HepG2 (cell line): ENCODE results near the gene LRRC3B. TPM values are rescaled to one million over a fixed set of nuclear protein-coding genes. Genes with fewer than 3 reads are reported as not detected.

Source experiments
- ATAC-seq: fragments of 200-7000 bp; cut with Tn5 transposase; 3 replicates; pipeline ENCODE4 v1.9.1; 2020; ENCODE audit warnings: mild to moderate bottlenecking, moderate library complexity
- BruUV-seq: library from RNA; stranded (reverse); fragments of 400-500 nt; replicated peaks from 2 replicates; lab custom pipeline; 2021; lab: Mats Ljungman, UMichigan
- CTCF ChIA-PET: fragments of 300-600 bp; formaldehyde crosslinking; extraction: SDS; loops from one replicate; lab custom pipeline; 2021; ENCODE audit warnings: low total read pairs, inconsistent platforms, low intra/inter-chr PET ratio; lab: Yijun Ruan, JAX
- POLR2A ChIA-PET: fragments of 350-600 bp; sonication (Branson Sonifier 250); formaldehyde crosslinking; loops from one replicate; lab custom pipeline; 2020; ENCODE audit warnings: antibody characterized with exemption, inconsistent platforms; lab: Yijun Ruan, JAX
- DNase-seq: peaks from one replicate; pipeline ENCODE4 v3.0.0-alpha.2; 2015; ENCODE audit warnings: low spot score
- FAIRE-seq: peaks from 3 replicates; lab custom pipeline; 2011; peaks lifted over from hg19 to GRCh38; lab: Jason Lieb, UNC
- H2AFZ ChIP-seq: one replicate; pipeline ENCODE4 v1.6.1; 2011; ENCODE audit warnings: low read length, inconsistent platforms
- H3K27ac ChIP-seq: fragments of 300-600 bp; 3 replicates; pipeline ENCODE4 v1.8.0; 2011; ENCODE audit warnings: mixed run types, mild to moderate bottlenecking, mixed read lengths, low read length, inconsistent platforms; ENCODE audit not compliant: insufficient read depth; ENCODE audit errors: extremely low read length
- H3K27me3 ChIP-seq, 2 experiments: fragments of 200-600 bp in 1 of 2; 2 replicates in 1 of 2; 3 replicates in 1 of 2; pipeline versions ENCODE4 v1.6.0 to v1.8.0; 2011; ENCODE audit warnings: low read length in 2 of 2, mild to moderate bottlenecking in 2 of 2, moderate library complexity in 2 of 2, inconsistent platforms in 1 of 2; ENCODE audit not compliant: insufficient read depth in 2 of 2, control insufficient read depth in 1 of 2
- H3K36me3 ChIP-seq, 2 experiments: fragments of 200-600 bp in 1 of 2; replicated peaks in 1 of 2; 2 replicates in 1 of 2; 3 replicates in 1 of 2; pipeline versions ENCODE4 v1.5.1 to v1.8.0; 2011; ENCODE audit warnings: low read length in 2 of 2, inconsistent platforms in 1 of 2; ENCODE audit not compliant: insufficient read depth in 2 of 2, control insufficient read depth in 1 of 2
- H3K4me1 ChIP-seq: 2 replicates; pipeline ENCODE4 v1.5.1; 2012; ENCODE audit warnings: low read length, inconsistent platforms; ENCODE audit not compliant: insufficient read depth
- H3K4me2 ChIP-seq: 2 replicates; pipeline ENCODE4 v1.6.0; 2011; ENCODE audit warnings: low read depth, low read length, inconsistent platforms
- H3K4me3 ChIP-seq, 3 experiments: fragments of 200-600 bp in 1 of 3; sonication (generic), shearing (Covaris generic) in 1 of 3; replicated peaks in 1 of 3; 2 replicates each; pipeline ENCODE4 v1.5.1; 2011 to 2016; ENCODE audit warnings: low read length in 3 of 3, inconsistent platforms in 2 of 3, low read depth in 2 of 3, mild to moderate bottlenecking in 2 of 3, control low read depth in 1 of 3, mixed read lengths in 1 of 3; ENCODE audit not compliant: insufficient read depth in 1 of 3
- H3K79me2 ChIP-seq: one replicate; pipeline ENCODE4 v1.6.1; 2011; ENCODE audit warnings: low read length, inconsistent platforms; ENCODE audit not compliant: insufficient read depth
- H3K9ac ChIP-seq: 2 replicates; pipeline ENCODE4 v1.6.0; 2011; ENCODE audit warnings: mild to moderate bottlenecking, low read depth, low read length, inconsistent platforms; ENCODE audit not compliant: insufficient read depth
- H3K9me3 ChIP-seq: 2 replicates; pipeline ENCODE4 v1.5.1; 2012; ENCODE audit warnings: mild to moderate bottlenecking, low read length
- H4K20me1 ChIP-seq: 2 replicates; pipeline ENCODE4 v1.6.0; 2011; ENCODE audit warnings: inconsistent platforms, mild to moderate bottlenecking, low read length, moderate library complexity; ENCODE audit not compliant: insufficient read depth
- SOX6 ChIP-seq, 2 experiments: fragments of 450-650 bp in 1 of 2; sonication (generic) in 1 of 2; formaldehyde crosslinking in 1 of 2; IDR thresholded peaks; 2 replicates each; pipeline versions ENCODE4 v1.4.0 to v1.6.1; 2017 to 2020; ENCODE audit warnings: antibody characterized with exemption in 1 of 2, mild to moderate bottlenecking in 1 of 2, missing genetic modification reagents in 1 of 2
- U2AF2 ChIP-seq: fragments of 200-400 bp; formaldehyde crosslinking; IDR thresholded peaks from 2 replicates; pipeline ENCODE4 v1.6.1; 2017; ENCODE audit warnings: low read depth, mild to moderate bottlenecking, low read length
- ZNF337 ChIP-seq: sonication (generic); formaldehyde crosslinking; IDR thresholded peaks from 2 replicates; pipeline ENCODE4 v1.5.1; 2020; ENCODE audit warnings: missing genetic modification reagents, low read depth, mild to moderate bottlenecking, borderline replicate concordance
- ZNF34 ChIP-seq: sonication (generic); formaldehyde crosslinking; IDR thresholded peaks from 2 replicates; pipeline ENCODE4 v1.4.0; 2020; ENCODE audit warnings: mild to moderate bottlenecking, missing genetic modification reagents, borderline replicate concordance
- ZNF607 ChIP-seq: sonication (generic); formaldehyde crosslinking; IDR thresholded peaks from 2 replicates; pipeline ENCODE4 v1.5.1; 2020; ENCODE audit warnings: missing genetic modification reagents, mild to moderate bottlenecking, borderline replicate concordance
- ZNF709 ChIP-seq: sonication (generic); formaldehyde crosslinking; IDR thresholded peaks from 2 replicates; pipeline ENCODE4 v1.5.0; 2020; ENCODE audit warnings: mild to moderate bottlenecking, missing genetic modification reagents
- ZNF775 ChIP-seq: sonication (generic); formaldehyde crosslinking; IDR thresholded peaks from 2 replicates; pipeline ENCODE4 v1.4.0; 2020; ENCODE audit warnings: missing genetic modification reagents, mild to moderate bottlenecking, moderate library complexity, borderline replicate concordance
- in situ Hi-C: cut with HindIII; loops from 2 replicates; pipeline ENCODE4 v1.10.0; 2017; ENCODE audit warnings: low pct_unique_long_range_greater_than_20kb; ENCODE audit not compliant: extremely low pct_ligation_motif_present
- intact Hi-C: fragments of 100-400 bp; cut with micrococcal nuclease; formaldehyde crosslinking; loops from one replicate; pipeline ENCODE4 v1.10.0; 2022; ENCODE audit not compliant: unreplicated experiment
- polyA plus RNA-seq, 8 experiments: library from polyadenylated mRNA; depleted of rRNA in 3 of 8; stranded (reverse) in 7 of 8; unstranded in 1 of 8; fragments of >200 nt; fragmentation: Illumina TruSeq in 4 of 8; extraction: Trizol in 4 of 8; gene quantifications; 2 replicates each; pipeline versions ENCODE4 v1.2.1 to v1.2.3, GENCODE V29; 2011 to 2016; ENCODE audit warnings: low read depth in 4 of 8, missing spikeins in 1 of 8, mixed read lengths in 1 of 8; ENCODE audit not compliant: insufficient read depth in 1 of 8
- total RNA-seq, 5 experiments: library from RNA; depleted of rRNA; stranded (reverse); fragments of >200 nt; fragmentation: Illumina TruSeq; extraction: Trizol; gene quantifications; 2 replicates each; pipeline ENCODE4 v1.2.3, GENCODE V29; 2016; ENCODE audit warnings: low read depth in 1 of 5
- TF ChIP-seq, protein P1 (sequence below): fragments of 450-650 bp; IDR thresholded peaks from 2 replicates; pipeline ENCODE4 v1.6.1; 2017; ENCODE audit warnings: mild to moderate bottlenecking
- TF ChIP-seq, protein P2 (sequence below): sonication (generic); formaldehyde crosslinking; IDR thresholded peaks from 2 replicates; pipeline ENCODE4; 2020; ENCODE audit warnings: missing genetic modification reagents, mild to moderate bottlenecking, borderline replicate concordance

LRRC3B gene
- total and polyA plus RNA-seq, 2 of the 13 experiments (the other 11 are each of a cell fraction or from before 2014, with no cell fraction given), result not detected

DNA sequence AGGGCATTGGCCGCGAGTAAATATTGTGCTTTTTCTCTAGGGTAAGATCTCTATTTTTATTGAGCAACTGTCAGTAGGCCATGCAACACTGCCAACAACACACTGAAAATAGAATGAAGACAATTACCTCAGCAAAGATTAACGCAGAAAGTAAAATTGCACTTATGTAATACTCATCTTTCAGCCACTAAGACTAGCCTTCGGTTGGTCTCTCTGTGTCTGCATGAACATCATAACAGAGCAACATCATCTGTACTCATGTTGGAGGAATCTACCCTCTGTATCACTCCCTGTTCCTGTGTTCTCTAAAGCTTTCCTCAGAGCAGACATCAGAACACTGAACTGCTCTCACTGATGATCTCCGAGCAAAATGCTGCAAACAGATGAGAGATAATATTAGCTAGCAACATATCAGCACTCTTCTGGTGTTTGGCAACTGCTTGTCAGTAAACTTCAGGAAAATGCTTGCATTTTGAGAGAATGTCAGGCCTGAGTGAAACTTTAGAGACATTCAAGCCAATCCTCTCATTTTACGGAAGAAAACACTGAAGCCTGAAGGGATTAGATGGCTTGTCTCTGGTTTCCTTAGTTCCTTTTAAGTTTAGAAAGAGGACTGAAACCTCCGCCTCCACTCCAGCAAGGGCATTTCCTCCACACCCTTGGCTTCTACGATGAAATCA lies 8.4 kb upstream of the LRRC3B start (continued):
- TF ChIP-seq, protein P1, sequence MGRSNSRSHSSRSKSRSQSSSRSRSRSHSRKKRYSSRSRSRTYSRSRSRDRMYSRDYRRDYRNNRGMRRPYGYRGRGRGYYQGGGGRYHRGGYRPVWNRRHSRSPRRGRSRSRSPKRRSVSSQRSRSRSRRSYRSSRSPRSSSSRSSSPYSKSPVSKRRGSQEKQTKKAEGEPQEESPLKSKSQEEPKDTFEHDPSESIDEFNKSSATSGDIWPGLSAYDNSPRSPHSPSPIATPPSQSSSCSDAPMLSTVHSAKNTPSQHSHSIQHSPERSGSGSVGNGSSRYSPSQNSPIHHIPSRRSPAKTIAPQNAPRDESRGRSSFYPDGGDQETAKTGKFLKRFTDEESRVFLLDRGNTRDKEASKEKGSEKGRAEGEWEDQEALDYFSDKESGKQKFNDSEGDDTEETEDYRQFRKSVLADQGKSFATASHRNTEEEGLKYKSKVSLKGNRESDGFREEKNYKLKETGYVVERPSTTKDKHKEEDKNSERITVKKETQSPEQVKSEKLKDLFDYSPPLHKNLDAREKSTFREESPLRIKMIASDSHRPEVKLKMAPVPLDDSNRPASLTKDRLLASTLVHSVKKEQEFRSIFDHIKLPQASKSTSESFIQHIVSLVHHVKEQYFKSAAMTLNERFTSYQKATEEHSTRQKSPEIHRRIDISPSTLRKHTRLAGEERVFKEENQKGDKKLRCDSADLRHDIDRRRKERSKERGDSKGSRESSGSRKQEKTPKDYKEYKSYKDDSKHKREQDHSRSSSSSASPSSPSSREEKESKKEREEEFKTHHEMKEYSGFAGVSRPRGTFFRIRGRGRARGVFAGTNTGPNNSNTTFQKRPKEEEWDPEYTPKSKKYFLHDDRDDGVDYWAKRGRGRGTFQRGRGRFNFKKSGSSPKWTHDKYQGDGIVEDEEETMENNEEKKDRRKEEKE, result no peak
- no peak for TF ChIP-seq ZNF337 (CRISPR knock-in tag)
- no peak for TF ChIP-seq ZNF607 (CRISPR knock-in tag)
- TF ChIP-seq SOX6 (IDR thresholded peaks at IDR 0.05), result no peak
- no peak for TF ChIP-seq SOX6 (CRISPR knock-in tag; IDR thresholded peaks at IDR 0.05)
- no peak for TF ChIP-seq U2AF2
- no peak for TF ChIP-seq ZNF775 (CRISPR knock-in tag)
- TF ChIP-seq ZNF34, result no peak
- TF ChIP-seq ZNF709 (CRISPR knock-in tag), result no peak

DNA sequence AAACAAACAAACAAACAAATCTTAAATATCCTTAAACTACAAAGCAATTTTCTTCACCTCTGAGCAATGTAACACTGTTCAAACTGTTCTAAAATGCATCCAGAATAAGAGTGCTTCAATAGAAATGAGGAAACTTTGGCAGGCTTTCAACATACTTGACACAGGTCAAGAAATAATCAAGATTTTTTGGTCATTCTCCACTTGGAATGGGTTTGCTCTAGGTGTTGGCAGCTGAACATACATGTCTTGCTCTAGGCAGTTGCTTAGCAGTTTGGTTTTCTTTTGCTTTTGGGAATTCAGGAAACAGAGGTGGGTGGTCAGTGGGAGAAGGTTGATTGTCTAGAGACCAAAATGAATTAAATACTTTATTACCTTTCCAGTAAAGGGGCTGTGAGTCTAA lies 1.4 kb upstream of the LRRC3B start:
- ChIA-PET POLR2A (no interaction called here), CTCF (no interaction called here)
- H3K9ac ChIP-seq, result no peak overlapping the region
- no peaks in the 10 kb centered on the region for H4K20me1 ChIP-seq
- no peak overlapping the region for H3K4me3 ChIP-seq
- peaks cover 1 to 26% of the 10 kb centered on the region in 2 experiments; a peak in 4 of 5 replicates for H3K27me3 ChIP-seq
- no peaks in the 10 kb centered on the region for H3K9me3 ChIP-seq
- ATAC-seq, result no peak
- in situ Hi-C loops (no loop called here), intact Hi-C loops (no loop called here)
- no peaks in the 10 kb centered on the region for H3K4me1 ChIP-seq
- BruUV-seq, result no TSS peak
- H3K79me2 ChIP-seq, result no peaks in the 10 kb centered on the region
- no peaks in the 10 kb centered on the region for H3K36me3 ChIP-seq
- TF ChIP-seq, protein P2, sequence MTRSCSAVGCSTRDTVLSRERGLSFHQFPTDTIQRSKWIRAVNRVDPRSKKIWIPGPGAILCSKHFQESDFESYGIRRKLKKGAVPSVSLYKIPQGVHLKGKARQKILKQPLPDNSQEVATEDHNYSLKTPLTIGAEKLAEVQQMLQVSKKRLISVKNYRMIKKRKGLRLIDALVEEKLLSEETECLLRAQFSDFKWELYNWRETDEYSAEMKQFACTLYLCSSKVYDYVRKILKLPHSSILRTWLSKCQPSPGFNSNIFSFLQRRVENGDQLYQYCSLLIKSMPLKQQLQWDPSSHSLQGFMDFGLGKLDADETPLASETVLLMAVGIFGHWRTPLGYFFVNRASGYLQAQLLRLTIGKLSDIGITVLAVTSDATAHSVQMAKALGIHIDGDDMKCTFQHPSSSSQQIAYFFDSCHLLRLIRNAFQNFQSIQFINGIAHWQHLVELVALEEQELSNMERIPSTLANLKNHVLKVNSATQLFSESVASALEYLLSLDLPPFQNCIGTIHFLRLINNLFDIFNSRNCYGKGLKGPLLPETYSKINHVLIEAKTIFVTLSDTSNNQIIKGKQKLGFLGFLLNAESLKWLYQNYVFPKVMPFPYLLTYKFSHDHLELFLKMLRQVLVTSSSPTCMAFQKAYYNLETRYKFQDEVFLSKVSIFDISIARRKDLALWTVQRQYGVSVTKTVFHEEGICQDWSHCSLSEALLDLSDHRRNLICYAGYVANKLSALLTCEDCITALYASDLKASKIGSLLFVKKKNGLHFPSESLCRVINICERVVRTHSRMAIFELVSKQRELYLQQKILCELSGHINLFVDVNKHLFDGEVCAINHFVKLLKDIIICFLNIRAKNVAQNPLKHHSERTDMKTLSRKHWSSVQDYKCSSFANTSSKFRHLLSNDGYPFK (CRISPR knock-in tag), result no peak
- H3K27ac ChIP-seq, result no peak overlapping the region
- no peak overlapping the region for H3K4me2 ChIP-seq
- H2AFZ ChIP-seq, result no peak overlapping the region
- no peak for FAIRE-seq
- DNase-seq, result no peak
